ENCODE results near the gene PDZD4. TPM values are rescaled to one million over a fixed set of nuclear protein-coding genes. Genes with fewer than 3 reads are reported as not detected.

Gene PDZD4
- total and polyA plus RNA-seq, 4 donors: 0.15 to 1.8 (median 0.69) TPM

GRCh38 chrX:153794018-153794896 is 36.1 kb downstream of the PDZD4 start, which contains the start of the genes IDH3G and SSR4:
Gene IDH3G (minus strand): TSS chrX:153794375. CDS start chrX:153794326, 49 bp downstream.
Gene SSR4 (plus strand): TSS chrX:153794668. CDS start chrX:153794688, 20 bp downstream.
- peak; percentile 90 for DNase-seq (ENCODE audit: low spot score)
- TF ChIP-seq YY1 (IDR thresholded peaks at IDR 0.05): peak; percentile 98
- TF ChIP-seq HNF4G (IDR thresholded peaks at IDR 0.05): no peak
- TF ChIP-seq EGR1 (IDR thresholded peaks at IDR 0.05; ENCODE audit: low read depth in 2 of 2): peak in 1 of 2 donors; percentile 14
- TF ChIP-seq GABPA (IDR thresholded peaks at IDR 0.05 in 1 of 2, conservative IDR thresholded peaks at IDR 0.05 in 1 of 2): peak in 1 of 2 donors; percentile 77
- TF ChIP-seq MAX (IDR thresholded peaks at IDR 0.05): no peak
- TF ChIP-seq REST (IDR thresholded peaks at IDR 0.05): peak; percentile 49
- no peak for TF ChIP-seq JUND (IDR thresholded peaks at IDR 0.05)
- peak; percentile 64 for TF ChIP-seq SP1 (IDR thresholded peaks at IDR 0.05)
- peak; percentile 99 for TF ChIP-seq ZBTB33 (IDR thresholded peaks at IDR 0.05)
- no peak for TF ChIP-seq HNF4A (conservative IDR thresholded peaks at IDR 0.05)
- TF ChIP-seq TAF1 (conservative IDR thresholded peaks at IDR 0.05): no peak
- TF ChIP-seq FOXA1 (IDR thresholded peaks at IDR 0.05): no peak
- no peak for TF ChIP-seq NR2F2 (IDR thresholded peaks at IDR 0.05)
- peaks cover 0 to 3% (median 2%) of the 10 kb centered on the region in 4 donors for H3K9me3 ChIP-seq (ENCODE audit: control insufficient read depth in 4 of 4, low read length in 3 of 4)
- peaks cover 8 to 25% (median 17%) of the 10 kb centered on the region in 4 donors for H3K4me1 ChIP-seq (ENCODE audit: control insufficient read depth in 4 of 4, insufficient read depth in 4 of 4, low read length in 3 of 4)
- peak within 1 kb of the TSS; percentile 76 to 77 for H3K9ac ChIP-seq (ENCODE audit: low read depth in 1 of 2, low read length in 2 of 2)
- H3K27me3 ChIP-seq (ENCODE audit: control insufficient read depth in 4 of 4, insufficient read depth in 4 of 4, low read length in 3 of 4): no peaks in the 10 kb centered on the region
- peaks cover 0 to 20% (median 4%) of the 10 kb centered on the region in 4 donors for H3K36me3 ChIP-seq (ENCODE audit: control insufficient read depth in 4 of 4, insufficient read depth in 3 of 4, low read depth in 1 of 4, low read length in 3 of 4)
- peak within 1 kb of the TSS; percentile 76 to 86 for H3K27ac ChIP-seq (ENCODE audit: low read depth in 1 of 2, low read length in 2 of 2)
- under 1% methylated on average over 90 of the region's 92 CpGs for WGBS
- peak within 1 kb of the TSS; percentile 84 to 91 (median 87) for H3K4me3 ChIP-seq (ENCODE audit: low read depth in 1 of 3, low read length in 3 of 3)

- Histone ChIP-seq H3K4me1 (ENCODE audit: control insufficient read depth in 4 of 4, insufficient read depth in 4 of 4, low read length in 3 of 4) (peaks cover 8 to 25% (median 17%) of the 10 kb centered on the region in 4 donors), H3K4me3 (ENCODE audit: low read depth in 1 of 3, low read length in 3 of 3) (peak overlapping the region; percentile 84 to 91 (median 87)), H3K27me3 (ENCODE audit: control insufficient read depth in 4 of 4, insufficient read depth in 4 of 4, low read length in 3 of 4) (no peaks in the 10 kb centered on the region), H3K9me3 (ENCODE audit: control insufficient read depth in 4 of 4, low read length in 3 of 4) (peaks cover 0 to 3% (median 2%) of the 10 kb centered on the region in 4 donors), H3K27ac (ENCODE audit: low read depth in 1 of 2, low read length in 2 of 2) (peak overlapping the region; percentile 76 to 86), H3K9ac (ENCODE audit: low read depth in 1 of 2, low read length in 2 of 2) (peak overlapping the region; percentile 62 to 76), H3K36me3 (ENCODE audit: control insufficient read depth in 4 of 4, insufficient read depth in 3 of 4, low read depth in 1 of 4, low read length in 3 of 4) (peaks cover 0 to 16% (median 4%) of the 10 kb centered on the region in 4 donors)
- DNase-seq (ENCODE audit: low spot score): no peak
- WGBS: 10% methylated on average over 7 of the region's 7 CpGs
- TF ChIP-seq NR2F2 (IDR thresholded peaks at IDR 0.05) (peak; percentile 25), CTCF (IDR thresholded peaks at IDR 0.05; ENCODE audit: low read depth, low read length, missing input control) (no peak), REST (IDR thresholded peaks at IDR 0.05) (no peak), ATF3 (IDR thresholded peaks at IDR 0.05) (no peak), RXRA (IDR thresholded peaks at IDR 0.05) (peak; percentile 69 to 78), ZBTB33 (IDR thresholded peaks at IDR 0.05) (no peak)
Measured at GRCh38 chrX:153793291-153793690, 37.1 kb downstream of the PDZD4 start.

Data from liver (tissue), 9 donors.